Measurements from ENCODE around the gene DEGS2.

The DEGS2 gene

GRCh38 chr14:100108840-100109593 lies 50.4 kb downstream of the DEGS2 start:
- no peak for DNase-seq

GRCh38 chr14:100108042-100108825 lies 51.2 kb downstream of the DEGS2 start:
- peak; percentile 9 for DNase-seq

GRCh38 chr14:100107236-100107635 lies 52.2 kb downstream of the DEGS2 start:
- no peak for DNase-seq

- DNase-seq, result no peak
These were observed 53.0 kb downstream of the DEGS2 start for GRCh38 chr14:100106250-100107112.

- no peak for DNase-seq
These were observed 53.9 kb downstream of the DEGS2 start for GRCh38 chr14:100105357-100106169.

- no peak for DNase-seq
These were observed 54.7 kb downstream of the DEGS2 start for GRCh38 chr14:100104523-100105300.

- no peak for DNase-seq
These were observed 55.5 kb downstream of the DEGS2 start for GRCh38 chr14:100104006-100104352.

- DNase-seq, result no peak
These were observed 56.0 kb downstream of the DEGS2 start for GRCh38 chr14:100103250-100104005.

GRCh38 chr14:100102156-100102785 lies 57.2 kb downstream of the DEGS2 start:
- DNase-seq, result no peak

GRCh38 chr14:100100032-100100703 lies 59.3 kb downstream of the DEGS2 start:
- no peak for DNase-seq

- DNase-seq, result no peak
These were observed 61.3 kb downstream of the DEGS2 start for GRCh38 chr14:100098171-100098570.

GRCh38 chr14:100096656-100097055 lies 62.8 kb downstream of the DEGS2 start:
- DNase-seq, result no peak

Data from NCI-H748 treated with DMSO at 0.1 percent for 48 hours (cell line).